ENCODE measurements around the gene NUP35. TPM values are rescaled to one million over a fixed set of nuclear protein-coding genes. Genes with fewer than 3 reads are reported as not detected.
"Not testable (repeated sequence)": the region's sequence is repeated elsewhere in the genome, so short reads cannot be mapped to it uniquely, and the experiment has no call there.

The NUP35 gene
- total and polyA plus RNA-seq, 2 experiments from 2014 or later: 57.4 to 65.3 TPM

DNA sequence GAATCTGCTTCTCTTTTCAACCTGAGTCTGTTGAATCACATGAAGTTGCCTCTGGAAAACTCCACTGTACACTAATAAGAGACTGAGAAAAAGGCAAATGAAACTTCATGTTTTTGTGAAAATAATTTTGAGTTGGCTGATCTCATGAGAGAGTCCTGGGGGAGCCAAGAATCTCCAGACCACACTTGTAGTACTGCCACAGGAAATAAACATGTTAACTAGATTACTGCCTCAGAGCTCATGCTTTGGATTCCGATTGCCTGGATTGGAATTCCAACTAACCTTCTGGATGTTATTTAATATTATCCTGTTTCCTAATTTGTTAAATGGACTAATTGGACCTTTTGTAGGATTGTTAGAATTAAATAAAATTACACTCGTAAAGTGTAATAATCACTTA, 25.2 kb downstream of the NUP35 start:
- no peaks in the 10 kb centered on the region for H3K27me3 ChIP-seq (ENCODE audit: insufficient read depth)
- no peak overlapping the region for H3K4me3 Mint-ChIP-seq
- peak overlapping the region; percentile 82 for H3K27ac ChIP-seq (ENCODE audit: low read depth)
- no peak overlapping the region for H3K4me3 ChIP-seq
- peak overlapping the region; percentile 27; the same call in 1 of the 2 replicates for H3K4me2 ChIP-seq
- peaks cover 15% of the 10 kb centered on the region for H3K36me3 ChIP-seq (ENCODE audit: insufficient read depth)
- DNase-seq (ENCODE audit: low spot score): peak; percentile 48
- peaks cover 74% of the 10 kb centered on the region for H3K79me2 ChIP-seq (replicated peaks; ENCODE audit: insufficient read depth)
- H2AFZ ChIP-seq: no peak overlapping the region
- H4K20me1 ChIP-seq (replicated peaks; ENCODE audit: insufficient read depth): peaks cover 20% of the 10 kb centered on the region
- H3F3A ChIP-seq (replicated peaks; ENCODE audit: low read depth): no peaks in the 10 kb centered on the region
- TF ChIP-seq, protein P1, sequence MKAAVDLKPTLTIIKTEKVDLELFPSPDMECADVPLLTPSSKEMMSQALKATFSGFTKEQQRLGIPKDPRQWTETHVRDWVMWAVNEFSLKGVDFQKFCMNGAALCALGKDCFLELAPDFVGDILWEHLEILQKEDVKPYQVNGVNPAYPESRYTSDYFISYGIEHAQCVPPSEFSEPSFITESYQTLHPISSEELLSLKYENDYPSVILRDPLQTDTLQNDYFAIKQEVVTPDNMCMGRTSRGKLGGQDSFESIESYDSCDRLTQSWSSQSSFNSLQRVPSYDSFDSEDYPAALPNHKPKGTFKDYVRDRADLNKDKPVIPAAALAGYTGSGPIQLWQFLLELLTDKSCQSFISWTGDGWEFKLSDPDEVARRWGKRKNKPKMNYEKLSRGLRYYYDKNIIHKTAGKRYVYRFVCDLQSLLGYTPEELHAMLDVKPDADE (IDR thresholded peaks at IDR 0.05): no peak
- no peak for TF ChIP-seq NANOG (IDR thresholded peaks at IDR 0.05; ENCODE audit: borderline replicate concordance)
- no peak for TF ChIP-seq CREB1 (CRISPR knock-in tag; IDR thresholded peaks at IDR 0.05; ENCODE audit: low read depth)
- TF ChIP-seq POLR2AphosphoS5 (IDR thresholded peaks at IDR 0.05; ENCODE audit: low read depth): no peak
- TF ChIP-seq EZH2phosphoT487 (IDR thresholded peaks at IDR 0.05; ENCODE audit: unreplicated experiment): no peak
- TF ChIP-seq, protein P2, sequence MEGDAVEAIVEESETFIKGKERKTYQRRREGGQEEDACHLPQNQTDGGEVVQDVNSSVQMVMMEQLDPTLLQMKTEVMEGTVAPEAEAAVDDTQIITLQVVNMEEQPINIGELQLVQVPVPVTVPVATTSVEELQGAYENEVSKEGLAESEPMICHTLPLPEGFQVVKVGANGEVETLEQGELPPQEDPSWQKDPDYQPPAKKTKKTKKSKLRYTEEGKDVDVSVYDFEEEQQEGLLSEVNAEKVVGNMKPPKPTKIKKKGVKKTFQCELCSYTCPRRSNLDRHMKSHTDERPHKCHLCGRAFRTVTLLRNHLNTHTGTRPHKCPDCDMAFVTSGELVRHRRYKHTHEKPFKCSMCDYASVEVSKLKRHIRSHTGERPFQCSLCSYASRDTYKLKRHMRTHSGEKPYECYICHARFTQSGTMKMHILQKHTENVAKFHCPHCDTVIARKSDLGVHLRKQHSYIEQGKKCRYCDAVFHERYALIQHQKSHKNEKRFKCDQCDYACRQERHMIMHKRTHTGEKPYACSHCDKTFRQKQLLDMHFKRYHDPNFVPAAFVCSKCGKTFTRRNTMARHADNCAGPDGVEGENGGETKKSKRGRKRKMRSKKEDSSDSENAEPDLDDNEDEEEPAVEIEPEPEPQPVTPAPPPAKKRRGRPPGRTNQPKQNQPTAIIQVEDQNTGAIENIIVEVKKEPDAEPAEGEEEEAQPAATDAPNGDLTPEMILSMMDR (conservative IDR thresholded peaks at IDR 0.05; ENCODE audit: low read depth in 2 of 2): no peak
- H3K4me1 ChIP-seq (ENCODE audit: insufficient read depth): peaks cover 28% of the 10 kb centered on the region
- peaks cover 29% of the 10 kb centered on the region for H3K4me1 Mint-ChIP-seq
- peak overlapping the region; percentile 90 for H3K27ac Mint-ChIP-seq
- H3K9me3 Mint-ChIP-seq: peaks cover 17% of the 10 kb centered on the region; the same call in 2 of the 3 replicates
- peak; percentile 40; the same call in 1 of the 3 replicates for ATAC-seq
- H3K27me3 Mint-ChIP-seq (ENCODE audit: insufficient read depth, low read depth, poor library complexity): no peaks in the 10 kb centered on the region
- H3K36me3 Mint-ChIP-seq (ENCODE audit: low read depth): peaks cover 83% of the 10 kb centered on the region
- H3K9me2 ChIP-seq (ENCODE audit: insufficient read depth): no peaks in the 10 kb centered on the region

DNA sequence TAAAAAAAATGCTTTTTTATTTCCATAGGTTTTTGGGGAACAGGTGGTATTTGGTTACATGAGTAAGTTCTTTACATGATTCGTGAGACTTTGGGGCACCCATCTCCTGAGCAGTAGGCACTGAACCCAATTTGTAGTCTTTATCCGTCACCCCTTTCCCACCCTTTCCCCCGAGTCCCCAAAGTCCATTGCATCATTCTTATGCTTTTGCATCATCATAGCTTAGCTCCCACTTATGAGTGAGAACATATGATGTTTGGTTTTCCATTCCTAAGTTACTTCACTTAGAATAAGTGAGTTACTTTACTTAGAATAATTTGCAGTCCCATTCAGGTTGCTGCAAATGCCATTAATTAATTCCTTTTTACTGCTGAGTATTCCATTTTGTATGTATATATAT, 28.0 kb downstream of the NUP35 start:
- Histone ChIP-seq H4K20me1 (replicated peaks; ENCODE audit: insufficient read depth) (peaks cover 15% of the 10 kb centered on the region), H3K4me1 (ENCODE audit: insufficient read depth) (peaks cover 32% of the 10 kb centered on the region), H3K79me2 (replicated peaks; ENCODE audit: insufficient read depth) (peaks cover 68% of the 10 kb centered on the region), H3K36me3 (ENCODE audit: insufficient read depth) (peaks cover 15% of the 10 kb centered on the region)
- Mint-ChIP-seq H3K36me3 (ENCODE audit: low read depth) (peaks cover 73% of the 10 kb centered on the region), H3K9me3 (peaks cover 19% of the 10 kb centered on the region; the same call in 2 of the 3 replicates), H3K4me1 (peaks cover 29% of the 10 kb centered on the region; the same call in 2 of the 3 replicates)
- not testable (repeated sequence) for H3K27me3 Mint-ChIP-seq (ENCODE audit: insufficient read depth, low read depth, poor library complexity); DNase-seq (ENCODE audit: low spot score); H3K9me2 ChIP-seq (ENCODE audit: insufficient read depth); H2AFZ ChIP-seq; H3K4me3 ChIP-seq; H3F3A ChIP-seq (replicated peaks; ENCODE audit: low read depth); ATAC-seq; H3K27ac ChIP-seq (ENCODE audit: low read depth); H3K4me3 Mint-ChIP-seq; H3K27me3 ChIP-seq (ENCODE audit: insufficient read depth); H3K4me2 ChIP-seq; H3K27ac Mint-ChIP-seq

DNA sequence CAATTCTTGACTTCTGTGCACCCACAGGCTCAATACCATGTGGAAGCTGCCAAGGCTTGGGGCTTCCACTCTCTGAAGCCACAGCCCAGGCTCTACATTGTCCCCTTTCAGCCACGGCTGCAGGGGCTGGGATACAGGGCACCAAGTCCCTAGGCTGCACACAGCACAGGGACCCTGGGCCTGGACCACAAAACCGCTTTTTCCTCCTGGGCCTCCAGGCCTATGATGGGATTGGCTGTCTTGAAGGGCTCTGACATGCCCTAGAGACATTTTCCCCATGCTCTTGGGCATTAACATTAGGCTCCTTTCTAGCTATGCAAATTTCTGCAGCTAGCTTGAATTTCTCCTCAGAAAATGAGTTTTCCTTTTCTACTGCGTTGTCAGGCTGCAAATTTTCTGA, 29.7 kb downstream of the NUP35 start:
- H2AFZ ChIP-seq: no peak overlapping the region
- H3K27me3 ChIP-seq (ENCODE audit: insufficient read depth): no peaks in the 10 kb centered on the region
- H3K4me2 ChIP-seq: no peak overlapping the region
- peaks cover 4% of the 10 kb centered on the region for H3K27me3 Mint-ChIP-seq (ENCODE audit: insufficient read depth, low read depth, poor library complexity)
- H3K9me3 Mint-ChIP-seq: peaks cover 19% of the 10 kb centered on the region; the same call in 2 of the 3 replicates
- no peak for DNase-seq (ENCODE audit: low spot score)
- H3K36me3 Mint-ChIP-seq (ENCODE audit: low read depth): peaks cover 73% of the 10 kb centered on the region
- no peaks in the 10 kb centered on the region for H3F3A ChIP-seq (replicated peaks; ENCODE audit: low read depth)
- H3K27ac ChIP-seq (ENCODE audit: low read depth): no peak overlapping the region
- H3K4me1 Mint-ChIP-seq: peaks cover 19% of the 10 kb centered on the region; the same call in 2 of the 3 replicates
- H3K27ac Mint-ChIP-seq: no peak overlapping the region
- no peaks in the 10 kb centered on the region for H3K9me2 ChIP-seq (ENCODE audit: insufficient read depth)
- no peak overlapping the region for H3K4me3 Mint-ChIP-seq
- no peak for ATAC-seq
- H4K20me1 ChIP-seq (replicated peaks; ENCODE audit: insufficient read depth): peaks cover 8% of the 10 kb centered on the region; the same call in 1 of the 2 replicates
- H3K36me3 ChIP-seq (ENCODE audit: insufficient read depth): peaks cover 15% of the 10 kb centered on the region
- peaks cover 30% of the 10 kb centered on the region for H3K4me1 ChIP-seq (ENCODE audit: insufficient read depth)
- no peak overlapping the region for H3K4me3 ChIP-seq
- H3K79me2 ChIP-seq (replicated peaks; ENCODE audit: insufficient read depth): peaks cover 51% of the 10 kb centered on the region
- no peak for TF ChIP-seq EZH2phosphoT487 (IDR thresholded peaks at IDR 0.05; ENCODE audit: unreplicated experiment)
- TF ChIP-seq JUNB (IDR thresholded peaks at IDR 0.05; ENCODE audit: unreplicated experiment): no peak
- TF ChIP-seq EZH2 (IDR thresholded peaks at IDR 0.05; ENCODE audit: low read depth, unreplicated experiment): no peak
- TF ChIP-seq, protein P3, sequence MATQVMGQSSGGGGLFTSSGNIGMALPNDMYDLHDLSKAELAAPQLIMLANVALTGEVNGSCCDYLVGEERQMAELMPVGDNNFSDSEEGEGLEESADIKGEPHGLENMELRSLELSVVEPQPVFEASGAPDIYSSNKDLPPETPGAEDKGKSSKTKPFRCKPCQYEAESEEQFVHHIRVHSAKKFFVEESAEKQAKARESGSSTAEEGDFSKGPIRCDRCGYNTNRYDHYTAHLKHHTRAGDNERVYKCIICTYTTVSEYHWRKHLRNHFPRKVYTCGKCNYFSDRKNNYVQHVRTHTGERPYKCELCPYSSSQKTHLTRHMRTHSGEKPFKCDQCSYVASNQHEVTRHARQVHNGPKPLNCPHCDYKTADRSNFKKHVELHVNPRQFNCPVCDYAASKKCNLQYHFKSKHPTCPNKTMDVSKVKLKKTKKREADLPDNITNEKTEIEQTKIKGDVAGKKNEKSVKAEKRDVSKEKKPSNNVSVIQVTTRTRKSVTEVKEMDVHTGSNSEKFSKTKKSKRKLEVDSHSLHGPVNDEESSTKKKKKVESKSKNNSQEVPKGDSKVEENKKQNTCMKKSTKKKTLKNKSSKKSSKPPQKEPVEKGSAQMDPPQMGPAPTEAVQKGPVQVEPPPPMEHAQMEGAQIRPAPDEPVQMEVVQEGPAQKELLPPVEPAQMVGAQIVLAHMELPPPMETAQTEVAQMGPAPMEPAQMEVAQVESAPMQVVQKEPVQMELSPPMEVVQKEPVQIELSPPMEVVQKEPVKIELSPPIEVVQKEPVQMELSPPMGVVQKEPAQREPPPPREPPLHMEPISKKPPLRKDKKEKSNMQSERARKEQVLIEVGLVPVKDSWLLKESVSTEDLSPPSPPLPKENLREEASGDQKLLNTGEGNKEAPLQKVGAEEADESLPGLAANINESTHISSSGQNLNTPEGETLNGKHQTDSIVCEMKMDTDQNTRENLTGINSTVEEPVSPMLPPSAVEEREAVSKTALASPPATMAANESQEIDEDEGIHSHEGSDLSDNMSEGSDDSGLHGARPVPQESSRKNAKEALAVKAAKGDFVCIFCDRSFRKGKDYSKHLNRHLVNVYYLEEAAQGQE (IDR thresholded peaks at IDR 0.05; ENCODE audit: unreplicated experiment): no peak
- no peak for TF ChIP-seq CREB1 (CRISPR knock-in tag; IDR thresholded peaks at IDR 0.05; ENCODE audit: low read depth)
- TF ChIP-seq ZNF331 (CRISPR knock-in tag; IDR thresholded peaks at IDR 0.05; ENCODE audit: low read depth): no peak
- TF ChIP-seq, protein P1 (IDR thresholded peaks at IDR 0.05): no peak
- TF ChIP-seq POLR2AphosphoS5 (IDR thresholded peaks at IDR 0.05; ENCODE audit: low read depth): no peak
- no peak for TF ChIP-seq ZNF114 (CRISPR knock-in tag; IDR thresholded peaks at IDR 0.05)

Data from GM23338 (cell line).